ENCODE results near the gene FAU. TPM values are rescaled to one million over a fixed set of nuclear protein-coding genes. Genes with fewer than 3 reads are reported as not detected.
A peak's percentile ranks its signal among the peaks of the same experiment; 100 is the strongest.

FAU gene
- total and polyA plus RNA-seq, 2 experiments from 2014 or later = 546 to 1,183 TPM

DNA sequence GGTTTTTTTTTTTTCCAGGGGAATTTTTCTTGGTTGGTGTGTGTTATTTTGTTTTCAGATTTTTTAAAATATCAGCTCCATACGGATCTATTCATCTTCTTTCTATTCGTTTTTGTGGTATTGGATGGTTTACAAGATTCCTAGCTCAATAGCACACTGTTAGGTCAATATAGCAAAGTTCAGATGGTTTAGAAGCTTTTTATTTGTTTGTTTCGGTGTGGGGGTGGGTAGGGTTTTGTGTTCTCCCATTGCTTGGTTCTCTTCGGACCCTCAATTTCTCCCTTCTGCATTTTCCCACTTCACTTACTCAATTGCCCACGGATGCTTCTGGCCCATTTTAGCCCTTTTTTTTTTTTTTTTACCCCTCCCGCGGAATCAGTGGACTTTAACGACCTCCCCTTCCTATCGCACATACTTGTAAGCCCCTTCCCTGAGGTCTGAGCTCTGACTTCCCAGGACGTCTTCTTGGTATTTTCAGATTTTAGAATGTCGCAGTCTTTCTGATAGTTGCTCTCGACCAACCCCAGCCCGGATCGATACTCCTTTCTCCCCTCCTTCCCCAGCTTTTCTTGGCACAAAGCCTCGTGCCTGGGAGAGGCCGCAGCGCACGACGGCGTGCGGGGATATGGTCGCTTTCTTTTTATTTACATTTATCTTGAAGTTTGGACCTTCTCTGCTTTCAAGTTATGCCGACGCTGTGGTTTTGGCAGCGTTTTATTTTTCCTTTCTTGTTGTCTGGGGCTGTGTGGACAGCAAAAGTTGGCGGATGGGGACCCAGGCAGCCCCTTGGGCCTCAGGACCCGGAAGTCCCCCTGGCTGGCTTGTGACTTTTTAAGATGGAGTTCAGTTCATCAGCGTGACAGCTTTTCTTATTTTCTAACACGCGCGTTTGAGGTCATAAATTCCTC, 43.7 kb upstream of the FAU start:
- no peak overlapping the region for H3K27ac ChIP-seq

DNA sequence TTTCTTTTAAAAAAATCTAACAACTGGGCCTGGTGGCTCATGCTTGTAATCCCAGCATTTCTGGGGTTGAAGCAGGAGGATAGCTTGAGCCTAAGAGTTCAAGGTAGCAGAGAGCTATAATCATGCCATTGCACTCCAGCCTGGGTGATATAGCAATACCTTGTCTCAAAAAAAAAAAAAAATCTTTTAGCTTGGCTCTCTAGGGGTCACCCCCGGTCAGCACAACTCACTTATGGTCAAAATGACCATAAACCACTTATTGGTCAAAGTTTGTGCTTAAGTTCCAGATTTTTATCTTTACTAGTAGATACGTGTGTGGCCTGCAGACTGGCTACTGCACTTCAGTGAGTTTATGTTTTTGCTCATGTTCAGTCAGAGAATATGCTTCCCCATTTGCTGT, 41.8 kb upstream of the FAU start:
- H3K27ac ChIP-seq = no peak overlapping the region
- no peaks in the 10 kb centered on the region for H3K4me1 ChIP-seq (ENCODE audit: low read depth)
- no peaks in the 10 kb centered on the region for H3K36me3 ChIP-seq
- H3K4me3 ChIP-seq = no peak overlapping the region
- no peaks in the 10 kb centered on the region for H3K27me3 ChIP-seq
- TF ChIP-seq, protein P1, sequence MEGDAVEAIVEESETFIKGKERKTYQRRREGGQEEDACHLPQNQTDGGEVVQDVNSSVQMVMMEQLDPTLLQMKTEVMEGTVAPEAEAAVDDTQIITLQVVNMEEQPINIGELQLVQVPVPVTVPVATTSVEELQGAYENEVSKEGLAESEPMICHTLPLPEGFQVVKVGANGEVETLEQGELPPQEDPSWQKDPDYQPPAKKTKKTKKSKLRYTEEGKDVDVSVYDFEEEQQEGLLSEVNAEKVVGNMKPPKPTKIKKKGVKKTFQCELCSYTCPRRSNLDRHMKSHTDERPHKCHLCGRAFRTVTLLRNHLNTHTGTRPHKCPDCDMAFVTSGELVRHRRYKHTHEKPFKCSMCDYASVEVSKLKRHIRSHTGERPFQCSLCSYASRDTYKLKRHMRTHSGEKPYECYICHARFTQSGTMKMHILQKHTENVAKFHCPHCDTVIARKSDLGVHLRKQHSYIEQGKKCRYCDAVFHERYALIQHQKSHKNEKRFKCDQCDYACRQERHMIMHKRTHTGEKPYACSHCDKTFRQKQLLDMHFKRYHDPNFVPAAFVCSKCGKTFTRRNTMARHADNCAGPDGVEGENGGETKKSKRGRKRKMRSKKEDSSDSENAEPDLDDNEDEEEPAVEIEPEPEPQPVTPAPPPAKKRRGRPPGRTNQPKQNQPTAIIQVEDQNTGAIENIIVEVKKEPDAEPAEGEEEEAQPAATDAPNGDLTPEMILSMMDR (IDR thresholded peaks at IDR 0.05; ENCODE audit: low read depth, low read length) = no peak
- DNase-seq (ENCODE audit: low read depth in 1 of 2, low spot score in 1 of 2) = no peak
- H3K9me3 ChIP-seq (ENCODE audit: low read depth) = no peaks in the 10 kb centered on the region

More for the DNA sequence above, 43.7 kb upstream of the FAU start:
- TF ChIP-seq, protein P1 (IDR thresholded peaks at IDR 0.05; ENCODE audit: low read depth, low read length) = no peak
- Histone ChIP-seq H3K27me3 (no peaks in the 10 kb centered on the region), H3K36me3 (no peaks in the 10 kb centered on the region), H3K4me1 (ENCODE audit: low read depth) (peaks cover 2% of the 10 kb centered on the region), H3K4me3 (no peak overlapping the region), H3K9me3 (ENCODE audit: low read depth) (no peaks in the 10 kb centered on the region)
- peak in 1 of 2 donors; percentile 23 for DNase-seq (ENCODE audit: low read depth in 1 of 2, low spot score in 1 of 2)

DNA sequence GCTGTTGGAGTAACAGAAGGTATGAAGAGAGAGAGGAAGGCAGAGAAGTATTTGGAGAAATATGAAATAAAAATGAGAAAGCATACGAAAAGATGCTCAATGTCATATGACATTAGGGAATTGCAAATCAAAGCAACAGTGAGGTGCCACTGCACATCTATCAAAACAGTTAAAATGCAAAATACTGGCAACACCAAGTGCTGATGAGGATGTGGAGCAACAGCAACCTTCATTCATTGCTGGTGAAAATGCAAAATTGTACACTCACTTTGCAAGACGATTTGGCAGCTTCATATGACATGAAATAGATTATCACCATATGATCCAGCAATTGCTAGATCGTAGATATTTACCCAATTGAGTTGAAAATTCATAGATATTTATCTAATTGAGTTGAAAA, 38.7 kb upstream of the FAU start:
- H3K27me3 ChIP-seq = no peaks in the 10 kb centered on the region
- TF ChIP-seq, protein P1 (IDR thresholded peaks at IDR 0.05; ENCODE audit: low read depth, low read length) = no peak
- no peaks in the 10 kb centered on the region for H3K9me3 ChIP-seq (ENCODE audit: low read depth)
- H3K4me3 ChIP-seq = no peak overlapping the region
- no peak for DNase-seq (ENCODE audit: low read depth in 1 of 2, low spot score in 1 of 2)
- H3K27ac ChIP-seq = no peak overlapping the region
- no peaks in the 10 kb centered on the region for H3K36me3 ChIP-seq
- H3K4me1 ChIP-seq (ENCODE audit: low read depth) = no peaks in the 10 kb centered on the region

DNA sequence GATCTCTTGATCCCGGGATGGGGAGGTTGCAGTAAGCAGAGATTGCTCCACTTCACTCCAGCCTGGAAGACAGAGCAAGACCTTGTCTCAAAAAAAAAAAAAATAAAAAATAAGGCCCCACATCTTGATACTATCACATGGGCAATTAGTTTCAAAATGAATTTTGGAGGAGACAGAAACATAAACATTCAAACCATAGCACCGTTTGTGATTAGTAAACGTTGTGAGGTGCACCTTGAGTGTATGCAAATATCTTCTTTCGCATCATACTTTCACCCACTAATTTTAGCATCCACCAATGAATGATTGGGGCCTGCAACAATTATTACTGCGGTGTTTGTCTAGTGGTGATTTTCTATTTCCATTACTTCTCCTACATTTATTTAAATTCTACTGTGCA, 37.1 kb upstream of the FAU start:
- Histone ChIP-seq H3K4me3 (no peak overlapping the region), H3K36me3 (no peaks in the 10 kb centered on the region), H3K9me3 (ENCODE audit: low read depth) (no peaks in the 10 kb centered on the region), H3K27ac (no peak overlapping the region), H3K27me3 (no peaks in the 10 kb centered on the region), H3K4me1 (ENCODE audit: low read depth) (no peaks in the 10 kb centered on the region)
- no peak for DNase-seq (ENCODE audit: low read depth in 1 of 2, low spot score in 1 of 2)
- TF ChIP-seq, protein P1 (IDR thresholded peaks at IDR 0.05; ENCODE audit: low read depth, low read length) = no peak

DNA sequence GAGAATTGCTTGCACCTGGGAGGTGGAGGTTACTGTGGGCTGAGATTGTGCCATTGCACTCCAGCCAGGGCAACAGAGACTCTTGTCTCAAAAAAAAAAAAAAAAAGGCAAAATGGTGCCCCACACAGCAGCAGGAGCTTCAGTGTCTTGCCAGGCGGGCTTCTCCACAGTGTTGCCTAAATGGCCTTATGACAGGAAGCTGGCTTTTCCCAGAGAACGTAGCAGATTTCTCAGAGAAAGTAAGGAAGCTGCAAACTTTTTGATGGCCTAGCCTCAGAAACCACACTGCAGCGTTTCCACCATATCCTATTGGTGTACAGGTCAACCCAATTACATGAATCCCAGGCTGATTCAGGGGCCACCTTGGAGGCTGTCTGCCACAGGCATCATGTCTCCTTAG, 35.4 kb upstream of the FAU start:
- Histone ChIP-seq H3K9me3 (ENCODE audit: low read depth) (no peaks in the 10 kb centered on the region), H3K4me1 (ENCODE audit: low read depth) (no peaks in the 10 kb centered on the region), H3K36me3 (no peaks in the 10 kb centered on the region), H3K27ac (no peak overlapping the region), H3K4me3 (no peak overlapping the region), H3K27me3 (no peaks in the 10 kb centered on the region)
- DNase-seq (ENCODE audit: low read depth in 1 of 2, low spot score in 1 of 2) = no peak
- TF ChIP-seq, protein P1 (IDR thresholded peaks at IDR 0.05; ENCODE audit: low read depth, low read length) = no peak

Data from cardiac muscle cell (in vitro differentiated cells and primary cell).